ENCODE results near the gene TAF4. TPM values are rescaled to one million over a fixed set of nuclear protein-coding genes. Genes with fewer than 3 reads are reported as not detected.

TAF4 gene
- total and polyA plus RNA-seq, 2 of the 13 experiments (the other 11 are each of a cell fraction or from before 2014, with no cell fraction given) = 5.9 to 12.0 TPM

GRCh38 chr20:62010551-62011402 lies 54.9 kb downstream of the TAF4 start (continued):
- no peak; the same call in 1 of the 2 replicates for TF ChIP-seq ZNF710 (CRISPR knock-in tag; IDR thresholded peaks at IDR 0.05; ENCODE audit: borderline replicate concordance)
- no peak; the same call in 1 of the 2 replicates for TF ChIP-seq HDAC2 (CRISPR knock-in tag; IDR thresholded peaks at IDR 0.05)
- 0 out of 2 replicates have a peak, but pooled peaks have one; percentile 57 for TF ChIP-seq ZNF850 (CRISPR knock-in tag; conservative IDR thresholded peaks at IDR 0.05)
- TF ChIP-seq FOSL1 (CRISPR knock-in tag; IDR thresholded peaks at IDR 0.05; ENCODE audit: borderline replicate concordance) = no peak
- 0 out of 2 replicates have a peak, but pooled peaks have one; percentile 27 for TF ChIP-seq ARID3A (IDR thresholded peaks at IDR 0.05; ENCODE audit: low read depth, low read length)
- TF ChIP-seq ETV6 (CRISPR knock-in tag; conservative IDR thresholded peaks at IDR 0.05) = no peak
- no peak for TF ChIP-seq ELF4 (CRISPR knock-in tag; IDR thresholded peaks at IDR 0.05; ENCODE audit: borderline replicate concordance)
- no peak for TF ChIP-seq ZNF383 (CRISPR knock-in tag; IDR thresholded peaks at IDR 0.05; ENCODE audit: borderline replicate concordance)
- no peak for TF ChIP-seq SAFB2 (CRISPR knock-in tag; IDR thresholded peaks at IDR 0.05; ENCODE audit: borderline replicate concordance, low read depth)
- no peak for TF ChIP-seq ZNF709 (CRISPR knock-in tag; IDR thresholded peaks at IDR 0.05)
- peak; percentile 26; the same call in 1 of the 2 replicates for TF ChIP-seq ZNF281 (CRISPR knock-in tag; IDR thresholded peaks at IDR 0.05; ENCODE audit: borderline replicate concordance)
- no peak for TF ChIP-seq ZNF382 (CRISPR knock-in tag; IDR thresholded peaks at IDR 0.05; ENCODE audit: borderline replicate concordance)
- TF ChIP-seq KLF12 (CRISPR knock-in tag; IDR thresholded peaks at IDR 0.05; ENCODE audit: borderline replicate concordance) = no peak
- no peak for TF ChIP-seq SRSF4 (IDR thresholded peaks at IDR 0.05; ENCODE audit: low read depth, low read length, poor library complexity, severe bottlenecking)
- no peak for TF ChIP-seq BRCA1 (CRISPR knock-in tag; IDR thresholded peaks at IDR 0.05)
- 0 out of 2 replicates have a peak, but pooled peaks have one; percentile 49 for TF ChIP-seq AKAP8 (CRISPR knock-in tag; IDR thresholded peaks at IDR 0.05)
- peak; percentile 65; the same call in 1 of the 2 replicates for TF ChIP-seq BHLHE40 (IDR thresholded peaks at IDR 0.05; ENCODE audit: low read length)
- no peak for TF ChIP-seq DMTF1 (CRISPR knock-in tag; IDR thresholded peaks at IDR 0.05)
- no peak for TF ChIP-seq MTA3 (CRISPR knock-in tag; IDR thresholded peaks at IDR 0.05)
- no peak for TF ChIP-seq NKX3-1 (CRISPR knock-in tag; IDR thresholded peaks at IDR 0.05)

Data from HepG2 (cell line).